22Rv1 (cell line): Measurements from ENCODE around the gene PEAK1.

ENCODE experiments used
- H3K27ac ChIP-seq: fragments of 450-650 bp; 2 replicates; pipeline ENCODE4 v1.5.1; 2017
- CTCF ChIP-seq: fragments of 450-650 bp; IDR thresholded peaks from 2 replicates; pipeline ENCODE4 v1.5.1; 2017; ENCODE audit warnings: mild to moderate bottlenecking
- ZFX ChIP-seq: fragments of 450-650 bp; IDR thresholded peaks from 2 replicates; pipeline ENCODE4 v1.6.1; 2017; ENCODE audit warnings: antibody characterized with exemption, borderline replicate concordance

The PEAK1 gene

GRCh38 chr15:77160562-77161478 is 259.1 kb downstream of the PEAK1 start:
- H3K27ac ChIP-seq: no peak overlapping the region
- TF ChIP-seq CTCF: no peak
- TF ChIP-seq ZFX: no peak

- H3K27ac ChIP-seq: peak overlapping the region; percentile 45; the same call in 1 of the 2 replicates
Observed at GRCh38 chr15:77156000-77156399, 263.9 kb downstream of the PEAK1 start.

GRCh38 chr15:77148191-77148590 is 271.7 kb downstream of the PEAK1 start:
- TF ChIP-seq ZFX: no peak
- TF ChIP-seq CTCF: no peak
- H3K27ac ChIP-seq: no peak overlapping the region

- no peak for TF ChIP-seq CTCF
- no peak for TF ChIP-seq ZFX
- H3K27ac ChIP-seq: no peak overlapping the region
Observed at GRCh38 chr15:77145370-77145769, 274.5 kb downstream of the PEAK1 start.

- H3K27ac ChIP-seq: no peak overlapping the region
- no peak for TF ChIP-seq ZFX
Observed at GRCh38 chr15:77144492-77145070, 275.3 kb downstream of the PEAK1 start.

- TF ChIP-seq CTCF (no peak), ZFX (no peak)
- no peak overlapping the region for H3K27ac ChIP-seq
Observed at GRCh38 chr15:77144026-77144425, 275.9 kb downstream of the PEAK1 start.

GRCh38 chr15:77143616-77144015 is 276.3 kb downstream of the PEAK1 start:
- no peak for TF ChIP-seq CTCF
- H3K27ac ChIP-seq: no peak overlapping the region

- TF ChIP-seq CTCF (no peak), ZFX (no peak)
- H3K27ac ChIP-seq: no peak overlapping the region
Observed at GRCh38 chr15:77143191-77143590, 276.7 kb downstream of the PEAK1 start.
